Measurements from ENCODE around the gene SLC25A26.

The SLC25A26 gene

GRCh38 chr3:66406163-66406562 is 185.4 kb downstream of the SLC25A26 start:
- Histone ChIP-seq H3K79me1 (ENCODE audit: low read length) (no peaks in the 10 kb centered on the region), H2BK120ac (ENCODE audit: low read depth, low read length) (no peak overlapping the region)
- no CpG with 5 or more reads among the region's 5 CpGs for WGBS (ENCODE audit: extremely low coverage, insufficient coverage, low lambda C conversion rate)

GRCh38 chr3:66406831-66407610 is 186.2 kb downstream of the SLC25A26 start:
- Histone ChIP-seq H3K56ac (ENCODE audit: low read length) (no peak overlapping the region), H3K4ac (ENCODE audit: low read depth, low read length) (no peak overlapping the region), H3K18ac (ENCODE audit: low read length) (no peak overlapping the region), H4K8ac (ENCODE audit: low read depth, low read length) (no peak overlapping the region), H2BK5ac (ENCODE audit: low read length) (no peak overlapping the region), H3K36me3 (ENCODE audit: control insufficient read depth, insufficient read depth, low read length) (no peaks in the 10 kb centered on the region), H4K5ac (ENCODE audit: low read length) (no peak overlapping the region), H2BK120ac (ENCODE audit: low read depth, low read length) (no peak overlapping the region), H3K4me3 (ENCODE audit: low read length) (no peak overlapping the region), H3K4me1 (ENCODE audit: control insufficient read depth, low read depth, low read length) (no peaks in the 10 kb centered on the region), H3K27ac (ENCODE audit: low read depth, low read length) (no peak overlapping the region), H3K27me3 (ENCODE audit: insufficient read depth, low read length, poor library complexity) (no peaks in the 10 kb centered on the region), H2AK5ac (ENCODE audit: low read length) (no peak overlapping the region), H3K4me2 (ENCODE audit: low read length) (no peak overlapping the region), H3K23ac (ENCODE audit: low read length) (no peak overlapping the region), H2BK15ac (replicated peaks; ENCODE audit: low read depth) (no peak overlapping the region), H3K79me2 (ENCODE audit: control insufficient read depth, insufficient read depth, low read length) (no peaks in the 10 kb centered on the region), H3K79me1 (ENCODE audit: low read length) (no peaks in the 10 kb centered on the region), H3K9ac (ENCODE audit: low read length) (no peak overlapping the region)
- no CpG with 5 or more reads among the region's 17 CpGs for WGBS (ENCODE audit: extremely low coverage, insufficient coverage, low lambda C conversion rate)
- DNase-seq = no peak

More at GRCh38 chr3:66406163-66406562, 185.4 kb downstream of the SLC25A26 start:
- no peak overlapping the region for H2BK5ac ChIP-seq (ENCODE audit: low read length)
- H4K5ac ChIP-seq (ENCODE audit: low read length) = no peak overlapping the region
- no peak overlapping the region for H3K27ac ChIP-seq (ENCODE audit: low read depth, low read length)
- no peaks in the 10 kb centered on the region for H3K36me3 ChIP-seq (ENCODE audit: control insufficient read depth, insufficient read depth, low read length)
- H3K4me3 ChIP-seq (ENCODE audit: low read length) = no peak overlapping the region
- H3K23ac ChIP-seq (ENCODE audit: low read length) = no peak overlapping the region
- H3K56ac ChIP-seq (ENCODE audit: low read length) = no peak overlapping the region
- H3K4me1 ChIP-seq (ENCODE audit: control insufficient read depth, low read depth, low read length) = no peaks in the 10 kb centered on the region
- H2AK5ac ChIP-seq (ENCODE audit: low read length) = no peak overlapping the region
- no peaks in the 10 kb centered on the region for H3K27me3 ChIP-seq (ENCODE audit: insufficient read depth, low read length, poor library complexity)
- H3K18ac ChIP-seq (ENCODE audit: low read length) = no peak overlapping the region
- H4K8ac ChIP-seq (ENCODE audit: low read depth, low read length) = no peak overlapping the region
- no peak for DNase-seq
- no peak overlapping the region for H3K4ac ChIP-seq (ENCODE audit: low read depth, low read length)
- no peak overlapping the region for H3K4me2 ChIP-seq (ENCODE audit: low read length)
- H3K9ac ChIP-seq (ENCODE audit: low read length) = no peak overlapping the region
- H2BK15ac ChIP-seq (replicated peaks; ENCODE audit: low read depth) = no peak overlapping the region
- no peaks in the 10 kb centered on the region for H3K79me2 ChIP-seq (ENCODE audit: control insufficient read depth, insufficient read depth, low read length)

GRCh38 chr3:66407611-66408218 is 186.9 kb downstream of the SLC25A26 start:
- H4K5ac ChIP-seq (ENCODE audit: low read length) = no peak overlapping the region
- H3K4me2 ChIP-seq (ENCODE audit: low read length) = no peak overlapping the region
- H2BK15ac ChIP-seq (replicated peaks; ENCODE audit: low read depth) = no peak overlapping the region
- no peak overlapping the region for H3K18ac ChIP-seq (ENCODE audit: low read length)
- no peak overlapping the region for H3K4me3 ChIP-seq (ENCODE audit: low read length)
- peak; percentile 77 for DNase-seq
- H4K8ac ChIP-seq (ENCODE audit: low read depth, low read length) = no peak overlapping the region
- no peak overlapping the region for H3K9ac ChIP-seq (ENCODE audit: low read length)
- no peaks in the 10 kb centered on the region for H3K79me2 ChIP-seq (ENCODE audit: control insufficient read depth, insufficient read depth, low read length)
- no peak overlapping the region for H2BK120ac ChIP-seq (ENCODE audit: low read depth, low read length)
- H3K56ac ChIP-seq (ENCODE audit: low read length) = no peak overlapping the region
- H3K27me3 ChIP-seq (ENCODE audit: insufficient read depth, low read length, poor library complexity) = no peaks in the 10 kb centered on the region
- no peak overlapping the region for H2AK5ac ChIP-seq (ENCODE audit: low read length)
- no peak overlapping the region for H3K23ac ChIP-seq (ENCODE audit: low read length)
- H2BK5ac ChIP-seq (ENCODE audit: low read length) = no peak overlapping the region
- WGBS (ENCODE audit: extremely low coverage, insufficient coverage, low lambda C conversion rate) = no CpG with 5 or more reads among the region's 14 CpGs
- peaks cover 1% of the 10 kb centered on the region for H3K36me3 ChIP-seq (ENCODE audit: control insufficient read depth, insufficient read depth, low read length)
- H3K4ac ChIP-seq (ENCODE audit: low read depth, low read length) = no peak overlapping the region
- H3K4me1 ChIP-seq (ENCODE audit: control insufficient read depth, low read depth, low read length) = no peaks in the 10 kb centered on the region
- H3K79me1 ChIP-seq (ENCODE audit: low read length) = no peaks in the 10 kb centered on the region
- H3K27ac ChIP-seq (ENCODE audit: low read depth, low read length) = no peak overlapping the region

- peaks cover 2% of the 10 kb centered on the region for H3K36me3 ChIP-seq (ENCODE audit: control insufficient read depth, insufficient read depth, low read length)
- no CpG with 5 or more reads among the region's 24 CpGs for WGBS (ENCODE audit: extremely low coverage, insufficient coverage, low lambda C conversion rate)
- no peak overlapping the region for H3K27ac ChIP-seq (ENCODE audit: low read depth, low read length)
- no peak overlapping the region for H3K4ac ChIP-seq (ENCODE audit: low read depth, low read length)
- H3K4me2 ChIP-seq (ENCODE audit: low read length) = no peak overlapping the region
- H3K27me3 ChIP-seq (ENCODE audit: insufficient read depth, low read length, poor library complexity) = no peaks in the 10 kb centered on the region
- H3K23ac ChIP-seq (ENCODE audit: low read length) = no peak overlapping the region
- no peak overlapping the region for H4K5ac ChIP-seq (ENCODE audit: low read length)
- H4K8ac ChIP-seq (ENCODE audit: low read depth, low read length) = no peak overlapping the region
- no peak for DNase-seq
- H2BK5ac ChIP-seq (ENCODE audit: low read length) = no peak overlapping the region
- H3K9ac ChIP-seq (ENCODE audit: low read length) = no peak overlapping the region
- no peak overlapping the region for H2BK120ac ChIP-seq (ENCODE audit: low read depth, low read length)
- H3K79me2 ChIP-seq (ENCODE audit: control insufficient read depth, insufficient read depth, low read length) = no peaks in the 10 kb centered on the region
- H2AK5ac ChIP-seq (ENCODE audit: low read length) = peak overlapping the region; percentile 20
- H3K4me3 ChIP-seq (ENCODE audit: low read length) = no peak overlapping the region
- H3K4me1 ChIP-seq (ENCODE audit: control insufficient read depth, low read depth, low read length) = peaks cover 2% of the 10 kb centered on the region
- peak overlapping the region; percentile 27 for H3K56ac ChIP-seq (ENCODE audit: low read length)
- no peak overlapping the region for H2BK15ac ChIP-seq (replicated peaks; ENCODE audit: low read depth)
- peaks cover under 1% of the 10 kb centered on the region for H3K79me1 ChIP-seq (ENCODE audit: low read length)
- no peak overlapping the region for H3K18ac ChIP-seq (ENCODE audit: low read length)
Measured at GRCh38 chr3:66409771-66410754, 189.3 kb downstream of the SLC25A26 start.

- Histone ChIP-seq H3K9ac (ENCODE audit: low read length) (no peak overlapping the region), H3K56ac (ENCODE audit: low read length) (peak overlapping the region; percentile 17), H3K79me1 (ENCODE audit: low read length) (peaks cover 2% of the 10 kb centered on the region), H2BK15ac (replicated peaks; ENCODE audit: low read depth) (no peak overlapping the region), H4K5ac (ENCODE audit: low read length) (no peak overlapping the region), H2BK5ac (ENCODE audit: low read length) (no peak overlapping the region), H3K79me2 (ENCODE audit: control insufficient read depth, insufficient read depth, low read length) (no peaks in the 10 kb centered on the region), H3K4me3 (ENCODE audit: low read length) (no peak overlapping the region), H3K18ac (ENCODE audit: low read length) (no peak overlapping the region), H3K4me2 (ENCODE audit: low read length) (no peak overlapping the region), H2AK5ac (ENCODE audit: low read length) (no peak overlapping the region), H3K36me3 (ENCODE audit: control insufficient read depth, insufficient read depth, low read length) (peaks cover 2% of the 10 kb centered on the region), H3K4me1 (ENCODE audit: control insufficient read depth, low read depth, low read length) (peaks cover 7% of the 10 kb centered on the region), H2BK120ac (ENCODE audit: low read depth, low read length) (no peak overlapping the region), H3K27me3 (ENCODE audit: insufficient read depth, low read length, poor library complexity) (no peaks in the 10 kb centered on the region), H3K27ac (ENCODE audit: low read depth, low read length) (no peak overlapping the region), H3K4ac (ENCODE audit: low read depth, low read length) (no peak overlapping the region), H4K8ac (ENCODE audit: low read depth, low read length) (no peak overlapping the region), H3K23ac (ENCODE audit: low read length) (no peak overlapping the region)
- no CpG with 5 or more reads among the region's 7 CpGs for WGBS (ENCODE audit: extremely low coverage, insufficient coverage, low lambda C conversion rate)
- no peak for DNase-seq
Measured at GRCh38 chr3:66410976-66411375, 190.2 kb downstream of the SLC25A26 start.
